ENCODE measurements around the gene TMCC3. TPM values are rescaled to one million over a fixed set of nuclear protein-coding genes. Genes with fewer than 3 reads are reported as not detected.

Gene TMCC3
- polyA plus RNA-seq, 1 donor (not counting 4 experiments of a cell fraction or from before 2014, with no cell fraction given): 18.9 TPM

GRCh38 chr12:94684416-94685142 lies 34.2 kb upstream of the TMCC3 start:
- Histone ChIP-seq H3K27me3 (ENCODE audit: control insufficient read depth, extremely low read depth, insufficient read depth, low read length) (no peaks in the 10 kb centered on the region), H3K9ac (ENCODE audit: control insufficient read depth, extremely low read depth, insufficient read depth, low read length) (no peak overlapping the region), H3K27ac (ENCODE audit: control insufficient read depth, insufficient read depth, low read length) (no peak overlapping the region), H2AFZ (ENCODE audit: control insufficient read depth, low read length) (no peak overlapping the region), H4K20me1 (ENCODE audit: control insufficient read depth, extremely low read depth, insufficient read depth, low read length) (no peaks in the 10 kb centered on the region), H3K36me3 (ENCODE audit: control insufficient read depth in 2 of 2, extremely low read depth in 1 of 2, insufficient read depth in 2 of 2, low read length in 2 of 2) (no peaks in the 10 kb centered on the region), H3K9me3 (ENCODE audit: control insufficient read depth, low read depth, low read length) (no peaks in the 10 kb centered on the region), H3K79me2 (ENCODE audit: control insufficient read depth, insufficient read depth, low read length) (no peaks in the 10 kb centered on the region), H3K4me3 (ENCODE audit: control insufficient read depth in 2 of 3, extremely low read depth in 1 of 3, insufficient read depth in 2 of 3, low read depth in 1 of 3, low read length in 3 of 3) (no peak overlapping the region), H3K4me1 (ENCODE audit: control insufficient read depth, extremely low read depth, insufficient read depth, low read length) (no peaks in the 10 kb centered on the region), H3K4me2 (ENCODE audit: control insufficient read depth, extremely low read depth, insufficient read depth, low read depth, low read length) (no peak overlapping the region), H3K9me1 (ENCODE audit: control insufficient read depth, extremely low read depth, insufficient read depth, low read length) (no peaks in the 10 kb centered on the region)
- dilution Hi-C loops (cut with MboI; ENCODE audit: extremely low pct_ligation_motif_present, low sequenced_read_pairs): no loop called here
- TF ChIP-seq CTCF (optimal IDR thresholded peaks at IDR 0.05 in 1 of 3, IDR thresholded peaks at IDR 0.05 in 1 of 3, conservative IDR thresholded peaks at IDR 0.05 in 1 of 3; ENCODE audit: extremely low read depth in 1 of 3, insufficient read depth in 2 of 3, low read length in 3 of 3): no peak
- TF ChIP-seq EZH2 (IDR thresholded peaks at IDR 0.05; ENCODE audit: low read length): no peak
- DNase-seq (ENCODE audit: low read depth, low spot score): no peak
- FAIRE-seq: no peak

- FAIRE-seq (no peak), DNase-seq (ENCODE audit: low read depth, low spot score) (no peak)
- no peak overlapping the region for H2AFZ ChIP-seq (ENCODE audit: control insufficient read depth, low read length)
- H3K9me3 ChIP-seq (ENCODE audit: control insufficient read depth, low read depth, low read length): no peaks in the 10 kb centered on the region
- H3K4me2 ChIP-seq (ENCODE audit: control insufficient read depth, extremely low read depth, insufficient read depth, low read depth, low read length): no peak overlapping the region
- TF ChIP-seq CTCF (optimal IDR thresholded peaks at IDR 0.05 in 1 of 3, IDR thresholded peaks at IDR 0.05 in 1 of 3, conservative IDR thresholded peaks at IDR 0.05 in 1 of 3; ENCODE audit: extremely low read depth in 1 of 3, insufficient read depth in 2 of 3, low read length in 3 of 3) (no peak), EZH2 (IDR thresholded peaks at IDR 0.05; ENCODE audit: low read length) (no peak)
- H3K4me1 ChIP-seq (ENCODE audit: control insufficient read depth, extremely low read depth, insufficient read depth, low read length): peaks cover 24% of the 10 kb centered on the region
- H3K79me2 ChIP-seq (ENCODE audit: control insufficient read depth, insufficient read depth, low read length): no peaks in the 10 kb centered on the region
- H3K36me3 ChIP-seq (ENCODE audit: control insufficient read depth in 2 of 2, extremely low read depth in 1 of 2, insufficient read depth in 2 of 2, low read length in 2 of 2): no peaks in the 10 kb centered on the region
- no peak overlapping the region for H3K9ac ChIP-seq (ENCODE audit: control insufficient read depth, extremely low read depth, insufficient read depth, low read length)
- no peak overlapping the region for H3K4me3 ChIP-seq (ENCODE audit: control insufficient read depth in 2 of 3, extremely low read depth in 1 of 3, insufficient read depth in 2 of 3, low read depth in 1 of 3, low read length in 3 of 3)
- no peak overlapping the region for H3K27ac ChIP-seq (ENCODE audit: control insufficient read depth, insufficient read depth, low read length)
- no peaks in the 10 kb centered on the region for H3K9me1 ChIP-seq (ENCODE audit: control insufficient read depth, extremely low read depth, insufficient read depth, low read length)
- no peaks in the 10 kb centered on the region for H4K20me1 ChIP-seq (ENCODE audit: control insufficient read depth, extremely low read depth, insufficient read depth, low read length)
- dilution Hi-C loops (cut with MboI; ENCODE audit: extremely low pct_ligation_motif_present, low sequenced_read_pairs): no loop called here
- no peaks in the 10 kb centered on the region for H3K27me3 ChIP-seq (ENCODE audit: control insufficient read depth, extremely low read depth, insufficient read depth, low read length)
Measured at GRCh38 chr12:94679554-94680195, 29.3 kb upstream of the TMCC3 start.

Measured in keratinocyte (primary cell).